ENCODE data around the gene ENTREP1.
"Not testable (repeated sequence)": the region's sequence is repeated elsewhere in the genome, so short reads cannot be mapped to it uniquely, and the experiment has no call there.

ENTREP1 gene

GRCh38 chr9:69392826-69393225, 67.8 kb downstream of the ENTREP1 start:
- Histone ChIP-seq H3K4me1 (ENCODE audit: insufficient read depth, low read length) (no peaks in the 10 kb centered on the region), H3K27ac (ENCODE audit: low read length) (no peak overlapping the region), H3K4me3 (ENCODE audit: low read length) (no peak overlapping the region), H3K9me3 (ENCODE audit: insufficient read depth, low read depth, low read length) (no peaks in the 10 kb centered on the region), H3K27me3 (ENCODE audit: insufficient read depth, low read length) (no peaks in the 10 kb centered on the region), H3K36me3 (ENCODE audit: insufficient read depth, low read depth, low read length) (0 out of 2 replicates have a peak, but pooled peaks cover 2% of the 10 kb centered on the region), H3K9ac (ENCODE audit: low read depth, low read length) (no peak overlapping the region)

GRCh38 chr9:69393425-69393824, 68.4 kb downstream of the ENTREP1 start:
- no peaks in the 10 kb centered on the region for H3K36me3 ChIP-seq (ENCODE audit: insufficient read depth, low read depth, low read length)
- no peak overlapping the region for H3K9ac ChIP-seq (ENCODE audit: low read depth, low read length)
- no peaks in the 10 kb centered on the region for H3K9me3 ChIP-seq (ENCODE audit: insufficient read depth, low read depth, low read length)
- no peak overlapping the region for H3K4me3 ChIP-seq (ENCODE audit: low read length)
- H3K27me3 ChIP-seq (ENCODE audit: insufficient read depth, low read length): no peaks in the 10 kb centered on the region
- no peak overlapping the region for H3K27ac ChIP-seq (ENCODE audit: low read length)
- H3K4me1 ChIP-seq (ENCODE audit: insufficient read depth, low read length): no peaks in the 10 kb centered on the region

- H3K36me3 ChIP-seq (ENCODE audit: insufficient read depth, low read depth, low read length): no peaks in the 10 kb centered on the region
- H3K9ac ChIP-seq (ENCODE audit: low read depth, low read length): no peak overlapping the region
- H3K27me3 ChIP-seq (ENCODE audit: insufficient read depth, low read length): no peaks in the 10 kb centered on the region
- H3K4me3 ChIP-seq (ENCODE audit: low read length): no peak overlapping the region
- no peak overlapping the region for H3K27ac ChIP-seq (ENCODE audit: low read length)
- no peaks in the 10 kb centered on the region for H3K4me1 ChIP-seq (ENCODE audit: insufficient read depth, low read length)
- no peaks in the 10 kb centered on the region for H3K9me3 ChIP-seq (ENCODE audit: insufficient read depth, low read depth, low read length)
These were observed 70.7 kb downstream of the ENTREP1 start for GRCh38 chr9:69395718-69396117.

GRCh38 chr9:69396759-69397158, 71.7 kb downstream of the ENTREP1 start:
- Histone ChIP-seq H3K27ac (ENCODE audit: low read length) (no peak overlapping the region), H3K9ac (ENCODE audit: low read depth, low read length) (no peak overlapping the region), H3K4me1 (ENCODE audit: insufficient read depth, low read length) (no peaks in the 10 kb centered on the region), H3K4me3 (ENCODE audit: low read length) (no peak overlapping the region), H3K27me3 (ENCODE audit: insufficient read depth, low read length) (no peaks in the 10 kb centered on the region), H3K9me3 (ENCODE audit: insufficient read depth, low read depth, low read length) (no peaks in the 10 kb centered on the region), H3K36me3 (ENCODE audit: insufficient read depth, low read depth, low read length) (no peaks in the 10 kb centered on the region)

- Histone ChIP-seq H3K27ac (ENCODE audit: low read length) (no peak overlapping the region), H3K9ac (ENCODE audit: low read depth, low read length) (no peak overlapping the region), H3K9me3 (ENCODE audit: insufficient read depth, low read depth, low read length) (no peaks in the 10 kb centered on the region), H3K27me3 (ENCODE audit: insufficient read depth, low read length) (no peaks in the 10 kb centered on the region), H3K4me1 (ENCODE audit: insufficient read depth, low read length) (no peaks in the 10 kb centered on the region), H3K4me3 (ENCODE audit: low read length) (no peak overlapping the region), H3K36me3 (ENCODE audit: insufficient read depth, low read depth, low read length) (no peaks in the 10 kb centered on the region)
These were observed 72.6 kb downstream of the ENTREP1 start for GRCh38 chr9:69397384-69398214.

- H3K9ac ChIP-seq (ENCODE audit: low read depth, low read length): no peak overlapping the region
These were observed 75.5 kb downstream of the ENTREP1 start for GRCh38 chr9:69400470-69400869.

GRCh38 chr9:69409936-69410335, 84.9 kb downstream of the ENTREP1 start:
- H3K4me1 ChIP-seq (ENCODE audit: insufficient read depth, low read length); H3K27ac ChIP-seq (ENCODE audit: low read length); H3K9ac ChIP-seq (ENCODE audit: low read depth, low read length); H3K27me3 ChIP-seq (ENCODE audit: insufficient read depth, low read length); H3K36me3 ChIP-seq (ENCODE audit: insufficient read depth, low read depth, low read length); H3K9me3 ChIP-seq (ENCODE audit: insufficient read depth, low read depth, low read length); H3K4me3 ChIP-seq (ENCODE audit: low read length): not testable (repeated sequence)

More at GRCh38 chr9:69400470-69400869, 75.5 kb downstream of the ENTREP1 start:
- Histone ChIP-seq H3K27ac (ENCODE audit: low read length) (no peak overlapping the region), H3K36me3 (ENCODE audit: insufficient read depth, low read depth, low read length) (no peaks in the 10 kb centered on the region), H3K4me3 (ENCODE audit: low read length) (no peak overlapping the region), H3K4me1 (ENCODE audit: insufficient read depth, low read length) (no peaks in the 10 kb centered on the region), H3K9me3 (ENCODE audit: insufficient read depth, low read depth, low read length) (no peaks in the 10 kb centered on the region), H3K27me3 (ENCODE audit: insufficient read depth, low read length) (no peaks in the 10 kb centered on the region)

- peaks cover 3% of the 10 kb centered on the region; the same call in 1 of the 2 replicates for H3K4me1 ChIP-seq (ENCODE audit: insufficient read depth, low read length)
- no peaks in the 10 kb centered on the region for H3K9me3 ChIP-seq (ENCODE audit: insufficient read depth, low read depth, low read length)
- H3K9ac ChIP-seq (ENCODE audit: low read depth, low read length): no peak overlapping the region
- no peak overlapping the region for H3K27ac ChIP-seq (ENCODE audit: low read length)
- H3K27me3 ChIP-seq (ENCODE audit: insufficient read depth, low read length): no peaks in the 10 kb centered on the region; the same call in 1 of the 2 replicates
- no peaks in the 10 kb centered on the region for H3K36me3 ChIP-seq (ENCODE audit: insufficient read depth, low read depth, low read length)
- no peak overlapping the region for H3K4me3 ChIP-seq (ENCODE audit: low read length)
These were observed 86.2 kb downstream of the ENTREP1 start for GRCh38 chr9:69411246-69411645.

GRCh38 chr9:69411931-69412740, 87.1 kb downstream of the ENTREP1 start:
- H3K9ac ChIP-seq (ENCODE audit: low read depth, low read length): no peak overlapping the region
- no peaks in the 10 kb centered on the region; the same call in 1 of the 2 replicates for H3K27me3 ChIP-seq (ENCODE audit: insufficient read depth, low read length)
- H3K27ac ChIP-seq (ENCODE audit: low read length): no peak overlapping the region
- H3K4me1 ChIP-seq (ENCODE audit: insufficient read depth, low read length): peaks cover 3% of the 10 kb centered on the region; the same call in 1 of the 2 replicates
- H3K4me3 ChIP-seq (ENCODE audit: low read length): no peak overlapping the region
- H3K36me3 ChIP-seq (ENCODE audit: insufficient read depth, low read depth, low read length): no peaks in the 10 kb centered on the region
- no peaks in the 10 kb centered on the region for H3K9me3 ChIP-seq (ENCODE audit: insufficient read depth, low read depth, low read length)

- H3K9ac ChIP-seq (ENCODE audit: low read depth, low read length): no peak overlapping the region
- H3K27me3 ChIP-seq (ENCODE audit: insufficient read depth, low read length): no peaks in the 10 kb centered on the region; the same call in 1 of the 2 replicates
- no peaks in the 10 kb centered on the region for H3K36me3 ChIP-seq (ENCODE audit: insufficient read depth, low read depth, low read length)
- H3K9me3 ChIP-seq (ENCODE audit: insufficient read depth, low read depth, low read length): no peaks in the 10 kb centered on the region
- H3K4me1 ChIP-seq (ENCODE audit: insufficient read depth, low read length): peaks cover 3% of the 10 kb centered on the region; the same call in 1 of the 2 replicates
- no peak overlapping the region for H3K27ac ChIP-seq (ENCODE audit: low read length)
- no peak overlapping the region for H3K4me3 ChIP-seq (ENCODE audit: low read length)
These were observed 87.7 kb downstream of the ENTREP1 start for GRCh38 chr9:69412741-69413150.

- Histone ChIP-seq H3K4me1 (ENCODE audit: insufficient read depth, low read length) (no peaks in the 10 kb centered on the region), H3K4me3 (ENCODE audit: low read length) (no peak overlapping the region), H3K27ac (ENCODE audit: low read length) (no peak overlapping the region), H3K27me3 (ENCODE audit: insufficient read depth, low read length) (no peaks in the 10 kb centered on the region), H3K9ac (ENCODE audit: low read depth, low read length) (no peak overlapping the region), H3K36me3 (ENCODE audit: insufficient read depth, low read depth, low read length) (no peaks in the 10 kb centered on the region), H3K9me3 (ENCODE audit: insufficient read depth, low read depth, low read length) (peaks cover 6% of the 10 kb centered on the region)
These were observed 95.7 kb downstream of the ENTREP1 start for GRCh38 chr9:69420611-69421270.

All from iPS-20b (cell line).